COLO829 (cell line): Measurements from ENCODE around the gene TPSD1.

Experiments used
- DNase-seq: peaks from one replicate; pipeline ENCODE4 v3.0.0; 2012; ENCODE audit warnings: low spot score

TPSD1 gene

GRCh38 chr16:1299012-1299867 is 43.4 kb downstream of the TPSD1 start:
- DNase-seq, result no peak

DNA sequence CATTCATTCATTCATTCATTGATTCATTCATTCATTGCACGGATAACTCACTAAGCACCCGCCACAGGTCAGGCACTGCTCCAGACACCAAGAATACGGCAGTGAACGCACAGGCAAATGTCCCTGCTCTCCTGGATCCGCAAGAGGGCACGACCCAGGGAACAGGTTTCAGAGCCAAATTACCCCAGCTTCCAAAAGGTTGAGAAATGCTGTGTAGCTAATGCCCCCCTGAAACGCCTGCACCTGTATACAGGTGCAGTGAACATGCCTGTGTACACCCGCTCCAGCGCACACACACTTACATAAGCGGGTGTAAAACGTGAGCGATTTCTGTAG is 44.0 kb downstream of the TPSD1 start:
- no peak for DNase-seq

DNA sequence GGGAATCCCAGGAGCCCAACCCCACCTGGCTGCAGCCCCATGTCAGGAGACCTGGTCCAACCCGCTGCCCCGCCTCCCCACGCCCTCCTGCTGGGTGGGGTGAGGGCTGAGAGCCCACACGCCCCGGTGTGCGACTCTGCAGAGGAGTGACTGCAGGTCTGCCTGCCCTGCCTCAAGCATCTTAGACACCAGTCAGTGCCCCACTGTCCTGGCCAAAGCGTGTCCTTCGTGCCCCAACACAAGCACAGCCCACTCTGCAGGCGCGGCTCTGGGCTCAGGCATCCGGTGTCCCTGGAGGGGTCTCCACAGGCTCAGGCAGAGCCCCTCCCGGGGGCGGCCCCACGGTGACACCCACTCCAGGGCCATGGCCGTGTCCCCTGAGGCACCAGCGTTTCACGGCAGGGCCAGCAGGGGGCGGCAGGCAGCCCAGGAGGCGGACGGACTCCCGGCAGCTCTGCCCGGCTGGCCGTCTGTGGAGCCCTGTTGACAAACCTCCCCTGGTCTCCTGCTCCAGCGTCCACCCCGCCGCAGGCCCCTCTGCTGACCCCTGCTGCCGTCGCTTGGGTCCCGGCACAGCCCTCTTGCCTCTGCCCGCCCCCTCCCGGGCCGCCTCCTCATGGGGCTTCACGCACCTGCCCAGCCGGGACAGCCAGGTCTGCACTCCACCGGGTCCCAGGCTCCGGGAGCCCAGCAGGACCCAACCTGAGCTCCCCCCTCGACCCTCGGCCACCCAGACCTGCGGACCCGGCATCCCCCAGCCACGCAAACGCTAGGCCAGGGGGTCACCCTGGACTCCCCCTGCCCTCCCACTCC is 45.0 kb downstream of the TPSD1 start:
- peak; percentile 67 for DNase-seq

- DNase-seq, result no peak
Observed at GRCh38 chr16:1301562-1301961, 45.7 kb downstream of the TPSD1 start.

- DNase-seq, result no peak
Observed at GRCh38 chr16:1305823-1306222, 50.0 kb downstream of the TPSD1 start.

DNA sequence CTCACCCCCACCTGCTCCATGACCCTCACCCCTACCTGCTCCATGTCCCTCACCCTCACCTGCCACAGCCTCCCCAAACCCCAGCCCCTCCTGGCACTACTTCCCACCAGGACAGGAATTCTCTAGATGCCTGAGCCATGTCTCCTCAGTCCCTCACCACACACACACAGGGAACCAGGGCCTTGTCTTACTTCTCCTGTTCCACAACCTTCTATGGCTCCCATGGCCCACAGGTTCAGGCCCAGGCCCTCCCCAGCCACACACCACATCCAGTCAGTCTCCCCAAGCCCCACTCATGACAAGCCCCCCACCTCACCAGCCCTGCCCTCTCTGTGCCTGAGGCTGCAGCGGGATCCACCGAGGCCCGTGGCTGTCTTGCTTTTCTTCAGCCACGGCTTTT is 50.5 kb downstream of the TPSD1 start:
- no peak for DNase-seq

DNA sequence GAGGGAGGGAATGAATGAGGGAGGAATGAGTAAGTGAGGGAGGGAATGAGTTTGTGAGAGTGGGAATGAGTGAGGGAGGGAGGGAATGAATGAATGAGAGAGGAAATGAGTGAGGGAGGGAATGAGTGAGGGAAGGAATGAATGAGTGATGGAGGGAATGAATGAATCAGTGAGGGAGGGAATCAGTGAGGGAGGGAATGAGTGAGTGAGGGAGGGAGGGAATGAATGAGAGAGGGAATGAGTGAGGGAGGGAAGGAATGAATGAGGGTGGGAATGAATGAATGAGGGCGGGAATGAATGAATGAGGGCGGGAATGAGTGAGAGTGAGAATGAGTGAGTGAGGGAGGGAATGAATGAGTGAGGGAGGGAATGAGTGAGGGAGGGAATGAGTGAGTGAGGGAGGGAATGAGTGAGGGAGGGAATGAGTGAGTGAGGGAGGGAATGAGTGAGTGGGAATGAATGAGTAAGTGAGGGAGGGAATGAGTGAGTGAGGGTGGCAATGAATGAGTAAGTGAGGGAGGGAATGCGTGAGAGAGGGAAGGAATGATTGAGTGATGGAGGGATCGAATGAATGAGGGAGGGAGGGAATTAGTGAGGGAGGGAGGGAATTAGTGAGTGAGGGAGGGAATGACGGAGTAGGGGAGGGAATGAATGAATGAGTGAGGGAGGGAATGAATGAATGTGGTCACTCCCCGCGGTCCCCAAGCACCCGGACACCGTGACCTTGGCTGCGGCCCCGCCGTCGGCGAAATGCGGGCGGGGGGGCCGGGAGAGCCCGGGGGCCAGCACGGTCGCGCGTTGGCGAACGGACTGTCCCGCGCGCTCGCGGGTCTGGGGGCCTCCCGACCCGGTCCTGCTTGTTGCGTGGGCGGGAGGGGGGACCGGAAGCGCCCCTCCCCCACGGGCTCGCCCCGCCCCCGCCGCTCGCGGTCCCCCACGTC is 52.4 kb downstream of the TPSD1 start:
- peak; percentile 35 for DNase-seq
